Measurements from ENCODE around the gene MIGA2.

MIGA2 gene

GRCh38 chr9:129113645-129114304, 77.3 kb downstream of the MIGA2 start:
- no peak for DNase-seq (ENCODE audit: low read depth in 2 of 2)

DNA sequence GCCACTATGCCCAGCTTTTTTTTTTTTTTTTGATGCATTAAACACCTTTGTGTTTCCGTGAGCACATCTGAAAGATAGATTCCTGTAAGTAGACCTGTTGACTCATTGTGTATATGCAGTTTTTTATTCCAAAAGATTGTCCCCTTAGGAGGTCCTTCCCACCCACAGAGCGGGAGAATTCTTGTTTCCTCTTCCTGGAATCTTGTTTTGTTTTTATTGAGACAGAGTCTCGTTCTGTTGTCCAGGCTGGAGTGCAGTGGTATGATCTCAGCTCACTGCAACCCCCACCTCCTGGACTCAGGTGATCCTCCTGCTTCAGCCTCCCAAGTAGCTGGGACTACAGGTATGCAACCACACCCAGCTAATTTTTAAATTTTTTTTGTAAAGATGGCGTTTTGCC, 82.4 kb downstream of the MIGA2 start:
- no peak for DNase-seq (ENCODE audit: low read depth in 2 of 2)

GRCh38 chr9:129121483-129121882, 85.1 kb downstream of the MIGA2 start:
- no peak for DNase-seq (ENCODE audit: low read depth in 2 of 2)

All from stimulated activated CD8-positive, alpha-beta memory T cell treated with anti-CD3 and anti-CD28 coated beads, Interleukin-15, amount 100 ng/mL, for 48 hours (primary cell).